Spleen (tissue), 7 donors: ENCODE data around the gene CD9.

Experiments
- CTCF ChIP-seq, 11 experiments: fragments of 200-600 bp in 7 of 11; fragments of 450-650 bp in 4 of 11; sonication (generic) in 4 of 11; IDR thresholded peaks in 8 of 11; conservative IDR thresholded peaks in 3 of 11; 1 replicate in 7 of 11; 2 replicates in 4 of 11; pipeline versions ENCODE4 v1.4.0 to v1.8.0; 2016 to 2021; ENCODE audit warnings: antibody characterized with exemption in 11 of 11, inconsistent platforms in 4 of 11, mild to moderate bottlenecking in 1 of 11
- POLR2A ChIP-seq, 3 donors: fragments of 450-650 bp; IDR thresholded peaks; one replicate each; pipeline ENCODE4 v1.5.1; 2017; ENCODE audit warnings: antibody characterized with exemption in 3 of 3, mild to moderate bottlenecking in 1 of 3
- POLR2AphosphoS5 ChIP-seq, 3 donors: sonication (generic); formaldehyde crosslinking; IDR thresholded peaks; one replicate each; pipeline ENCODE4 v1.5.1; 2017; ENCODE audit warnings: antibody characterized with exemption in 3 of 3
- donor health status: DM: no; HTN: no; CAD: no; lungs with moderate emphysema.
- donor health status: DM: no; HTN: no; CAD: no.
- donor health status: DM: no; HTN: no; CAD: no.

DNA sequence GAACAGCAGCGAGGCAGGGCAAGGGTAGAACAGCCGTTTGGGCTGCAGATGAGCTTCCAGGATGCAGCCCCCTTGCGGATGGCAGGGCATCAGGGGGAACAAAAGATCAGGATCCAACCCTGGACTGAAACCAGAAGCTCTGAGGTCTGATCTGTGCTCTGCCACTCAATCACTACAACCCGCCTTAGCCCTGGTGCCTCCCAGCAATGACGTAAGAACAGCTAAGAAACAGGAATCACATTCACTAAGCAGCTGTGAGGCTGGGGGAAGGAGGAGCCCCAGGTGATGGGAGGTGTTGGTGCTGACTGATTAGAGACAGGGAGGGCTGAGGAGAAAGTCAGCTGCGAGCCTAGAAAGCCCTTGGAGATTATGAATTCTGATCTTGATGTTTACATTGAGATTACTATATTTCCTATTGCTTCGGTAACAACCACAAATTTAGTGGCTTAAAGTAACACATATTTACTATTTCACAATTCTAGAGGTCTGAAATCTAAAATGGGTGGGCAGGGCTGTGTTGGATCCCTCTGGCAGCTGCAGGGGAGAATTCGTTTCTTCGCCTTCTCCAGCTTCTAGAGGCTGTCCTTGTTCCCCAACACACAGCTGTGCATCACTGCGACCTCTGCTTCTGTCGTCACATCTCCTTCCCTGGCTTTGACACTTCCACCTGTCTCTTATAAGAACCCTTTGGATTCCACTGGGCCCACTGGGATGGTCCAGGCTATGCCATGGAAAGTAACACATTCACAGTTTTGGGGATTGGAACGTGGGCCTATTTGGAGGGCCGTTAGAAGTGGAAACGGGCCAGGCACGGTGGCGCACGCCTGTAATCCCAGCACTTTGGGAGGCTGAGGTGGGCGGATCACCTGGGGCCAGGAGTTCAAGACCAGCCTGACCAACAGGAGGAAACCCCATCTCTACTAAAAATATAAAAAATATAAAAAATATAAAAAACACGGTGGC lies 6.1 kb upstream of the CD9 start:
- TF ChIP-seq POLR2A (IDR thresholded peaks at IDR 0.05) (no peak), CTCF (IDR thresholded peaks at IDR 0.05 in 8 of 11, conservative IDR thresholded peaks at IDR 0.05 in 3 of 11) (no peak), POLR2AphosphoS5 (IDR thresholded peaks at IDR 0.05) (no peak)
